GM19395 (cell line): Measurements from ENCODE around the gene RSL24D1.
"Not testable (repeated sequence)": the region's sequence is repeated elsewhere in the genome, so short reads cannot be mapped to it uniquely, and the experiment has no call there.

Source experiments
- ATAC-seq: cut with Tn5 transposase; IDR thresholded peaks from one replicate; pipeline ENCODE4 v1.9.1; 2021; ENCODE audit warnings: mild to moderate bottlenecking, moderate library complexity; ENCODE audit not compliant: unreplicated experiment

The RSL24D1 gene

DNA sequence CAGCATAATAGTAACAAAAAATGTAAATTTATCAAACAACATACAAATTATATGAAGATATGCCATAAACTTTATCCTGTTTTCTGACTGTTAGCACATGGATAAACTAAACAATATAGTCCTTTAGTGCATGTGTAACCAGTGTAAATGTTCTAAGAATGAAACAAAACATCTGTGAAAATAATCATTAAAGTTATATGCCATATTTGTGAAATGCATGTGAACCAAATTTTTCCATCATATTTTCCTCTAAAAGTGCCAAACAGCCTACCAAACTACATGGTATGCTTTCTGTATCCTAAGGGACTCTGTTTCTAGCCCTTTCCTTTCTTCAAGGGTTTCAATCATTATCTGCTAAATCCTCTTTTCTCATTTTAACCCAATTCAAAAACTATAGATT is 23.9 kb upstream of the RSL24D1 start:
- ATAC-seq: no peak

- no peak for ATAC-seq
Measured at GRCh38 chr15:55218056-55218455, 21.3 kb upstream of the RSL24D1 start.

GRCh38 chr15:55204464-55204863 is 7.7 kb upstream of the RSL24D1 start:
- no peak for ATAC-seq

- ATAC-seq: no peak
Measured at GRCh38 chr15:55202206-55202605, 5.5 kb upstream of the RSL24D1 start.

- no peak for ATAC-seq
Measured at GRCh38 chr15:55198706-55199105, 2.0 kb upstream of the RSL24D1 start.

DNA sequence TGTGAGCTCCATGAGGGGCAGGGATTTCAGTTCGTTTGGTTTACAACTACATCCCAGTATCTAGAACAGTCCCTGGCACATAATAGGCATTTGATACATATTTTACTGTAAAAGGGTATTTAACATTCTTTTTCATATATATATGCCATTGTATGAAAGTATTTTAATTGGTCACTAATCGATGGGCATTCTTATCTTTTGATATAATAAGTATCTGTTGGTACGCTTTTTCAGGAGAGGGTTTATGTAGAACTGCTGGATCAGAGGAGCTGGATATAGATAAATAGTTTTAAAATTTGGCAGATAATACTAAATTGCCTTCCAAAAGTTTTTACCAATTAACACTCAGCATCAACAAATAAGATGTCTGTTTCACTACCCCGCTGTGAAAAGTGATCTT is 978 bp upstream of the RSL24D1 start:
- ATAC-seq: no peak

DNA sequence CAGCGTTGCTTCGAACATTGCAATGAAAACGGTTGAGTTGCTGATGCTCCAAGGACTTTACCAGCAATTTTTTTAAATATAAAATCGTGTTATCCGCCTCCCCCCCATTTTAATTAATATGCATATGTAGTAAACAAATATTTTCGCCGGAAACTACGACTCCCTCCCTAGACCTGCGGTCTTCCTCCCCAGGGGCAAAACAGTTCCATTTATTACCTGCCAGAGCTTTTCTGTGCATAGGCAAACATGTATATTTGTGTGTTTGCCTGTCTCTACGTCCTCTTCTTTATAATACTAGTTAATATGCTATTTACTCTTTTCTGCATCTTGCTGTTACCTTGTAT is 593 bp upstream of the RSL24D1 start:
- peak; percentile 22 for ATAC-seq

DNA sequence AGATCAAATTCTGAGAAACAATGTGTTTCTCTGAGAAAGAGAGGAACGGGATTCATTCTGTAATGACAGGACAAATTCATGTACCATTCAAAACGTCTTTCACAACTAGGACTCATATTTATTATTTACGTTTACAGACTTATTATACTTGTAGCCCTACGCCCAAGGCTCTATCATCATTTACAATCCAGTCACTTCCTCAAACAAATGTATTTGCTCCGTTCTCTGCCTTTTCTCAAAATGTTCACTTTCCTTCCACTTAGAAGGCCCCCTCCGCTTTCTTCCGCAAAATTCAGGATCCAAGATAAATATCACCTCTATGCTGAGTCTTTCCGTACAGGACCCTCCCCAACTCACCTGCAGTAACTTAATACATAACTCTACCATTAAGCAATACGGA is 745 bp downstream of the RSL24D1 start:
- ATAC-seq: no peak

DNA sequence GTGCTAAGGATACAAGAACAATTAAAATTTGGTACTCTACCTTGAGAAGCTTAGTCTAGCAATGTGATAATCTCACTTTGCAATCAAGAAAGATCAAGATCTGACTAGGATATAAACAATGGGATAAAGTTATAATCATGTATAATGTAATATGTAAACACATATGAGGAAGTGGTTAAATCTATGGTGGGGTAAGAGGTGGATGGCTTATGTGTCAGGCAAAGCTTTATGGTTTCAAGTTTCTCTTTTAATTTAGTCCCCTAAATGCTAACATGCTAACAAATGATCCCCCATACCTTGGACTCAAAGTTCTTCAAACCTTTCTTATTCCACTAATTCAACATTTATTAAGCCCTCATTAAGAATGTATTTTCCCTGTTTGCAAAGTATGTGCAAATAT is 2.5 kb downstream of the RSL24D1 start:
- no peak for ATAC-seq

DNA sequence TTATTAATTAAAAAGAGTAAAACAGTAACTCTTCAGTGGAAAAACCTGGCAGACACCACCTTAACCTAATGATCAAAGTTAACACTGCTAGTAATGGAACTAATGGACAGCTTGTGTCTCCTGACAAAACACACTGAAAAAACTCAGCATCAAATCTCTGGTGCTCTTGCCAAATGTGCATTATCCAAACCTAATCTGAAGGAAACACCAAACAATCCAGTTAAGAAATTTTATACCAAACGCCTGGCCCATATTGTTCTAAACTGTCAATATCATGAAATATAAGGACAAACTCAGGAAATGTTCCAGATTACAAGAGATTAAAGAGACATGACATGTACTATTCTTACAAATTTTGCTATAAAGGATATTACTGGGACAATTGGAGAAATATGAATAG is 10.4 kb downstream of the RSL24D1 start:
- no peak for ATAC-seq

DNA sequence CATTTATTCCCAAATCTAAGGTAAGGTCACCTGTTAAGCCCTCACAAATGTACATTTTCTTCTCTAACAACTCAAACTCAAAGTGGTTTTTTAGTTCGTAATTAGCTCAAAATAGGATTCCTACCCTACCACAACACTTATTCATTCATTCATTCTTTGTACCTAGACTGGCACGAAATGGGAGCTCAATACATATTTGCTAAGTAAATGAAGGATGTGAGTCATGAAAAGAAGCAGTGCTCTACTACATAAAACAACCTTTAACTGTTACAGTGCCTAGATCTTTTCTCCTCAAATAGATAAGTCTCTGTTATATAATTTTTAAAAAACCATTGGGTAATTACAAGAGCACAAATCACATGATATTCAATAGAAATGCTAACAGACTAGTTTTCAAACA is 13.1 kb downstream of the RSL24D1 start:
- ATAC-seq: no peak

- no peak for ATAC-seq
Measured at GRCh38 chr15:55179141-55179540, 17.6 kb downstream of the RSL24D1 start.

DNA sequence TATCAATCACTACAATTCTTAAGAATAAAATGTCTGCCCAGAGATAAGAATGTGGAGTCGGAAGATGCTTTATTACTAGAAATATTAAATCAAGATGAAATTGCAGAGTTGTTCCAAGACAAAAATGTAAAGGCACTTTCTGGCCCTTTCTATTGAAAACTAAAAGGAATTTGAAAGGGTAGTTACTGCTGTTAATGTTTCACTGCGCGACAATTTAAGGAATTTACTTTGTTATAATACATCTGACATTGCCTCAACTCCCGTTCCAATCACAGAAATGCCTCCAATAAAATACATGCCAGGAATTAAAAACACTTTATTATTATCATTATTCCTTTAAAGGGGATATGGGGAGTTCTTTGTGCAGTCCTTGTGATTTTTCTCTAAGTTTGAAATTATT is 26.4 kb downstream of the RSL24D1 start:
- ATAC-seq: no peak

DNA sequence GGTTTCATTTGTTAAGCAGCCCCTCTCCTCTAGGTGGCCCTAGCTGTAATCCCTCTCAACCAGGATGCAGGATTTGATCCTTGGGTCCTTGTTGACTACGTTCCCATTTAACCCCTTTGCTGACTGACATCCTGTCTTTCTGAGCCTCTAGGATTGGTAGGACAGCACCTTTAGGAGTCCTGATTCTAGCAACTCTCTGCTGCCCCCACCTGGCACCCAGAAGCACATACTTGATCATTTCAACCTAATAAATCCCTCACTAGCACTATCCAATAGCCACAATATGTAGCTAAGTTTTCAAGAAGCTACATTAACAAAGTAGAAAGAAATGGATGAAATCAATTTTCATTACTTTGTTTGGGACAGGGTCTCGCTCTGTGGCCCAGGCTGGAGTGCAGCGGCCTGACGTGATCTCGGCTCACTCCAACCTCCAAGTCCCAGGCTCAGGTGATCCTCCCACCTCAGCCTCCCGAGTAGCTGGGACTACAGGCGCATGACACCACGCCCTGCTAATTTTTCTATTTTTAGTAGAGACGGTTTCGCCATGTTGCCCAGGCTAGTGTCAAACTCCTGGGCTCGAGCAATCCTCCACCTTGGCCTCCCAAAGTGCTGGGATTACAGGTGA is 28.3 kb downstream of the RSL24D1 start:
- ATAC-seq: peak; percentile 95

GRCh38 chr15:55164284-55164683 is 32.5 kb downstream of the RSL24D1 start:
- no peak for ATAC-seq

- no peak for ATAC-seq
Measured at GRCh38 chr15:55151631-55152030, 45.1 kb downstream of the RSL24D1 start.

- not testable (repeated sequence) for ATAC-seq
Measured at GRCh38 chr15:55143132-55143531, 53.6 kb downstream of the RSL24D1 start.

- ATAC-seq: no peak
Measured at GRCh38 chr15:55133972-55134371, 62.8 kb downstream of the RSL24D1 start.

GRCh38 chr15:55132672-55133071 is 64.1 kb downstream of the RSL24D1 start:
- no peak for ATAC-seq
